Activated T-cell treated with anti-CD3 and anti-CD28 coated beads for 48 hours (primary cell): ENCODE results near the gene MED25.

Experiments used
- DNase-seq: peaks from one replicate; pipeline ENCODE4 v3.0.0-alpha.2; 2020; ENCODE audit warnings: low read depth

MED25 gene

DNA sequence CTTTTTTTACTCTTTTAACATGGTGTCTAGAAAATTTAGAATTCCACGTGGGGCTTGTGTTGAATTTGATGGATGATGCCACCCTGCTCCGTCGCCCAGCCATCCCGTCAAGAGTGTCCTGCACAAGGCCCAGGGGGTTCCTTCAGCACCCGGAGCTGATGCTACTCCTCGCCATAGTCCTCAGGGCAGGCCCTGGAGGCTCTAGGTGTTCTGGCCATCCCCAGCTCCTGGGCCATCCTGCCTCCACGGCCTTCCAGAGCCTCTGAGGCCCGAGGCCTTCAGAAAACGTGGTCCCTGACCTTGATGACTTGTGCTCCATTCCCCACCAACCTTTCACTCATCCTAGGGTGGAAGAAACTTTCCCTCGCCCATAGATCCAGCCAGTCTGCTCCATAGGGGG is 55.7 kb downstream of the MED25 start:
- no peak for DNase-seq

DNA sequence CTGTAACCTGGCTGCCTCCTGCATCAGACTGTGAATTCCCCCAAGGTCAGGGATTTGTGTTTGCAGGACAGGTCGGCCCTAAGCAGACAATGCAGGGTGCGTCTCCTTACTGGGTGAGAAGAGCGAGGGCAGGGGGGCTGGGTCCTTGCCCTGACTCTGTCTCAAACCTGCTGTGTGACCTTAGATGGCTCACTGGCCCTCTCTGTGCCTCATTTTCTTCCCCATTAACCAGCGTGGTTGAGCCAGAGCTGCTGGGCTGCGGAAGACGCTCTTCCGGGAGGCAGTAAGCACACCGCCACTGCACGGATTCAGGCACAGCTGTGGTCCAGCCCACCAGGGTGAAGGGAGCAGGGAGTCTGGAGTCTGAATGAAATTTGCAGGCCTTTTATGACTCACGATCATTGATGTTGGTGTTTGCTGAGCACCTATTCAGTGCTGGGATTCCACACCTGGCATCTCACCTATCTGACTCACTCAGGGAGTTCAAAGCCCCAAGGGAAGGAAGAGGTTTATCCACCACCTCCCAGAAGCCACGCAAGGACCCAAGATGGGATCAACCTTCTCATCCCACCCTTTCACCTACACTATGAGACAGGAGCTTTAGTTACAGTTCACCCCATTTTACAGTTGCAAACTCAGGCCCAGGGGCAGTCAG is 56.5 kb downstream of the MED25 start:
- no peak for DNase-seq

DNA sequence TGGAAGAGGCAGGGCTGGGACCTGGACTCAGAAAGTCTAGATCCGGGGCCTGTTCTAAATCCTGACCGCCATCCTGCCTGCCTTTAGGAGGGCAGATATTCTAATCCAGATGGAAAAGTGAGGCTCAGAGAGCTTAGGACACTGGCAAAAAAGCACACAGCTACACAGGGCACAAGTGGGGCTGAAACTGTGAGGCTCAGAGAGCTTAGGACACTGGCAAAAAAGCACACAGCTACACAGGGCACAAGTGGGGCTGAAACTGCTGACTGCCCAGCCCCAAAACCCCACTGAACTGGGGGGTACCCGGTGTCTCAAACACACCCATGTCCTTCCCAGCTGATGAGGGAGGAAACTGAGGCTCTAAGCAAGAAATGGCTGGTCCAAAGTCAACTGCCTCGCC is 57.1 kb downstream of the MED25 start:
- no peak for DNase-seq

GRCh38 chr19:49875857-49876421 is 57.9 kb downstream of the MED25 start:
- DNase-seq, result peak; percentile 41

- peak; percentile 97 for DNase-seq
Observed at GRCh38 chr19:49876422-49877019, 58.4 kb downstream of the MED25 start.

- peak; percentile 93 for DNase-seq
Observed at GRCh38 chr19:49877020-49877878, 59.2 kb downstream of the MED25 start, which contains the start of the genes AKT1S1 and TBC1D17. TSS of gene AKT1S1 (minus strand) at chr19:49877355. CDS start at chr19:49873295, 4,060 bp downstream. TSS of gene TBC1D17 (plus strand) at chr19:49877702. CDS start at chr19:49877724, 22 bp downstream.

GRCh38 chr19:49877879-49878743 is 60.0 kb downstream of the MED25 start:
- DNase-seq, result peak; percentile 99

- DNase-seq, result no peak
Observed at GRCh38 chr19:49878744-49879070, 60.6 kb downstream of the MED25 start.

- no peak for DNase-seq
Observed at GRCh38 chr19:49879243-49879963, 61.3 kb downstream of the MED25 start.

DNA sequence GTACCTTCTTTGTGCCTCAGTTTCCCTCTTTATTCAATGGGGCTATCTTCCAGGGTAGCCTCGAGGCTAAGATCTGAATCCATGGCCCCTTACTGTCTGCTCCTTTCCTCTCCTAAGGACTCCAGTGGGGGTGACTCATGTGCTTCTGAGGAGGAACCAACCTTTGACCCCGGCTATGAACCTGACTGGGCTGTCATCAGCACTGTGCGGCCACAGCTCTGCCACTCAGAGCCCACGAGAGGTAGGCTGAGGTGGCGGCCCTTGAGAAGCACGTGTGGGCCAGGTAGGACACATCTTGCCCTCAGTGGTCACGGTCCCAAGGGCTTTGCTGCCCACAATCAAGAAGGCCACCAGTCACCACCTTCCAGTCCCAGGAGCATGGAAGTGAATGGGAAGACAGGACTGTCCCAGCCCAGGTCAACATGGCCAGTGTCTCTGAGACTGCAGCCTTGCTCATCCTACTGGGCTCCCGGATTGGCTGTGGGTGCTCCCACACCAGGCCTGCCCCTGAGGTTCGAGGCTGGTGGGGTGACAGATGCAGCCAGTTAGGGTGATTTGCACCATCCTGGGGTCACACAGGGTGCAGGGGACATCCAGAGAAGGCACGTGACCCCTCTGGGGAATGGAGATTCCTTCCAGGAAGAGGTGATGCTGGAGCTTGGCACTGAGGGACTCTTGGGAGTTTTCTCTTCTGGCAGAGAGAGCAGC is 62.2 kb downstream of the MED25 start:
- no peak for DNase-seq

GRCh38 chr19:49881186-49881585 is 63.1 kb downstream of the MED25 start:
- no peak for DNase-seq

- DNase-seq, result no peak
Observed at GRCh38 chr19:49881672-49882394, 63.7 kb downstream of the MED25 start.

DNA sequence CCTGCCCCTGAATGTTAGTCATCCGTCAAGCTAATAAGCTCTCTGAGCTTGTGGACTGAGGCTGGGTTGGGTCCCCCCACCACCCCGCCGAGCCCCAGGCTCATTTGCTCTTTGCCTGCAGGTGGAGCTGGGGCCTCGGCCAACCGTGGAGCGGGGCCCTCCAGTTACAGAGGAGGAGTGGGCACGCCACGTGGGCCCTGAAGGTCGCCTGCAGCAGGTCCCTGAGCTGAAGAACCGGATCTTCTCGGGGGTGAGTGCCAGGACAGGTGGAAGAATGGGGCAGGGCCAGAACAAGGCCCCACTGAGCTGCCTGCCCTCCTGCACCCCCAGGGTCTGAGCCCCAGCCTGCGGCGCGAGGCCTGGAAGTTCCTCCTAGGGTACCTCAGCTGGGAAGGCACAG is 64.6 kb downstream of the MED25 start:
- DNase-seq, result no peak

GRCh38 chr19:49883094-49883493 is 65.0 kb downstream of the MED25 start:
- DNase-seq, result no peak

GRCh38 chr19:49884109-49884508 is 66.0 kb downstream of the MED25 start:
- DNase-seq, result no peak

DNA sequence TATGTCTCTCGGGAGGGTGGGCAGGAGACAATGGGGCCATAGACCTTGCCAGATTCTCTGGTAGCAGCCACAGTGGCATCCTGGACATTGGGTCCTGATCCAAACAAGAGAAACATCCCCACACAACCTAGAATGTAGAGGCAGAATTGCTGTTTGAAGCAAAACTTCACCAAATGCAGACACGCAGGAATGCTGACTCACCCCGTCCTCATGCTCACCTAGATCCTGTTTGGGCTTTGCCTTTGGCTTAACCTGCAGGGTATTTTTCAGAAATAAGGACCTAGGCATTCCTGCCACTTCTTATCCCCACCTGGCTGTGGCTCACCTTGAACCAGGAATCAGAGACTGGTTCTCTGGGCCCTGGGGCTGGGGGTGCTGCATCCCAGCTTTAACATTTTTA is 66.7 kb downstream of the MED25 start:
- no peak for DNase-seq
